Erythroblast (primary cell): ENCODE results near the gene KDSR.

Source experiments
- DNase-seq, 2 experiments: peaks; one replicate each; lab custom pipeline; 2025; lab: John Stamatoyannopoulos, UW
- GATA1 ChIP-seq: IDR thresholded peaks from 2 replicates; pipeline ENCODE4 v1.6.1; 2011; ENCODE audit warnings: low read depth, mild to moderate bottlenecking, control low read depth, low read length, moderate library complexity
- POLR2A ChIP-seq: IDR thresholded peaks from 2 replicates; pipeline ENCODE4 v1.6.1; 2011; ENCODE audit warnings: mild to moderate bottlenecking, low read length

Gene KDSR

DNA sequence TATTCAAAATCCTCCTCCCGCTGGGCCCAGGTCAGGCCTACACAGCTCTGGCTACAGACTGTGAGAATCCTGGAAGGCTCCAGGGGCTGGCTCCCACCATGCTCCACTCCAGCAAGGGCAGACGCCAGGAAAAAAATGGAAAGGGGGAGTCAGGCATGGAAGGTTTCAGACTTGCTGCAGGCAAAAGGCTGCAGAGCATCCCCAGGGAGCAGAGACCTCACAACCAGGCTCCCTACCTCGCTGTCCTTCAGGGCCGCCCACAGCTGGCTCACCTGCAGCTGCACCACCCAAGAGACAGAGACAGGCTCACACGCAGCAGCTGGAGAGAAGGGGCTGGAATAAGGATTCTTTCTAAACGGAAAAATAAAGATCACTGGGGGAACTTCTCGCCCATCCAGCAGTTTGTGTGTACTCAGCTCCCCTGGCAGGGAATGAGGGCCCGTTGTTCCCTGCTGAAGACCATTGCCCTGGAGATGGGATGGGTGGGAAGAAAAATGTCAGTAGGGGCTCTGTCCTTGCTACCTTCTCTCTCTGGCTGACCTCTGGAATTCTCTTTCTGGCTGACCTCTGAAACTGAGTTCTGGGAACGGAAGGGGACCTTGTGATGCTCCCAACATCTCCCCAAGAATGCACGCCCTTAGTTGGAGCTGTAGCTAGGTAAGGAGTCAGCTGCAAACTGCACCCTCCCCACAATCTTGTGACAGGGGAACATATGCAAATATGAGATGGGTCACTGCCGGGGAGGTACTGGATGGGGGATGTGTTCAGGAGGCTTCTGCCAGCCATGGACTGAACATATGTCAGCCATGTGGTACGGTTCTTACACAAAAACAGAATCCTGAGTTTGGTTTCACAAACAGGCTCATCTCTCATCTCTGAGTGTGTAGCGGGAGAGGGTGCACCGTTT lies 81.9 kb downstream of the KDSR start:
- no peak for DNase-seq
- TF ChIP-seq GATA1 = no peak
- TF ChIP-seq POLR2A = no peak

DNA sequence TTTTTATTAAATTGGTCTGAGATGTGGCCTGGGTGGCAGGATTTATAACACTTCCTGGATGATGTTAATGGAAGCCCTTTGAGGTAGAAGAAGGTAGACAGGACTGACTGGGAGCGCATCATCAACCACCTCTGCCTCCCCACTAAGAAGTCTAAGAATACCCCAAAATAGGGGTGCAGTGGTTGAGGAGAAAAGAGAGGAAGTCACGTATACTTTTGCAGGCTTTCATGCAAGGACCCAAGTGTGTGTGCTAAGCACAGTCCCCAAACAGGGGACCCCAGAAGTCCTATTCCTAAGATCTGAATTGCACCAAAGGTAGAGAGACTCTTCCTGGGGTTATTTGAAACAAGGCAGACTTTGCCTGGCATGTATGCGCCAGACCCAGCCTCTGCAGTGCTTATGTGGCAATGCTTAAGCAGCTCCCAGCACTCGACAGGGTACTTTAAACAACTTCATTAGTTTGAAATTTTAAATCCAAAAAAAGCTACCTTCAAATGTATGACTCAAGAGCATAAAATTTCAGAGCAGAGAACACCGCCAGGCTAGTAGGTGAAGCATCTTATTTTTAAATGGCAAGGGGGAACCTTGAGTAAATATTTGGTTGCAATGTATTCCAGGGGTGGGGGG lies 82.7 kb downstream of the KDSR start:
- TF ChIP-seq GATA1 (no peak), POLR2A (no peak)
- DNase-seq = no peak

DNA sequence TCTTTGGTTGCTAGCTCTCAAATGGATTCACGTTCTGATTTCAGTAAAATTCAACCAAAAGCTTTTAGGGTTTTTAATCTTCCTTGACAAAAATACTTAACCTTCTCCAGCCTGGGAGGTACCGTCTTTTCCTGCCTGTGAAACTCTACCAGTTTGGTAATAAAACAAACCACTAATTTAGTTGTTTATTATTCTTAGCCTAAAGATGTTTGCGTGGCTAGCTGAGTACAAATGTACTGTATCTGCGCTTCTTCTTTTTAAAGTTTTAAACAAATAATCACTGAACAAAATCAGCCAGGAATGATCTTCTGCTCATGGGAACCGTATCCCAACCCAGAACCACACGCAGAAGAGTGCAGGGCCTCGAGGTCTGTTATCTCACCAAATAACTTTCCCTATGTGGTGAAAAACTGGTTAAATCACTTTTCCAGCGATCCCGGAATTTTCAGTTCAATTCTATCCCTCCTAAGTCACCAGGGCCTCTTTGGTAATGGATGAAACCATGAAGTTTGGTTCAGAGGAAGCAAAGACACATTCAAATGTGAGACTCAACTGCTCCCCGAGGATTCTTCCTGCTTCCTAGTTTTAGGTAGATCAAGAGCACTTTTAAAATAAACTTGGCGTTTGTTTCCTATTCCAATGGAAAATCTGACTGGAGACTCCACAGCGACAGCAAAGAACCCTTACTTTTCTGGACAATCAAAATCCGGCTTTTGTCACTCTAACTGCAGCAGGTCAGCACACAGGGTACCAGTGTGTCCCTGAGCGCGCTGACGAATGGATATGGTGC lies 83.5 kb downstream of the KDSR start:
- TF ChIP-seq GATA1 = no peak
- TF ChIP-seq POLR2A = no peak
- DNase-seq = no peak

DNA sequence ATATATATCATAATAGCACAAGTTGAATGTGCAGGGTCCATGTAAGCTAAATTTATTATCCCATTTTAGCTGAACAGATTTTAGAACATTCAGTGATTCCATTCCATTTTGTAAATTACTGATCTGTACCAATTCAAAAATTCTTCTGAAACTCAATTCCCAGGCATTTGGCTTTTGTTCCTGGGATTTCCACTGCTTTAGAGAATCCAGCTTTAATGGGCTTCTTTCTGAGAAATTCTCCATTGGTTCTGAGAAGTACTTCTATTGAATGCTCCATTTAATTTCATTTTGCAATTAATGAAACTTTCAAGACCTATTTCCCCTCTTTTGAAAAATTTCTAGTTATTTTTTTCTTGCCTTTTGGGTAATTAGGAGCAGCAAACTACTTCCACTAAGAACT lies 84.2 kb downstream of the KDSR start:
- TF ChIP-seq POLR2A (no peak), GATA1 (no peak)
- no peak for DNase-seq
